ENCODE results near the gene CAST.

GRCh38 chr5:96671441-96671840, 9.3 kb downstream of the CAST start:
- TF ChIP-seq POLR2A (IDR thresholded peaks at IDR 0.05): no peak
- TF ChIP-seq, protein P1, sequence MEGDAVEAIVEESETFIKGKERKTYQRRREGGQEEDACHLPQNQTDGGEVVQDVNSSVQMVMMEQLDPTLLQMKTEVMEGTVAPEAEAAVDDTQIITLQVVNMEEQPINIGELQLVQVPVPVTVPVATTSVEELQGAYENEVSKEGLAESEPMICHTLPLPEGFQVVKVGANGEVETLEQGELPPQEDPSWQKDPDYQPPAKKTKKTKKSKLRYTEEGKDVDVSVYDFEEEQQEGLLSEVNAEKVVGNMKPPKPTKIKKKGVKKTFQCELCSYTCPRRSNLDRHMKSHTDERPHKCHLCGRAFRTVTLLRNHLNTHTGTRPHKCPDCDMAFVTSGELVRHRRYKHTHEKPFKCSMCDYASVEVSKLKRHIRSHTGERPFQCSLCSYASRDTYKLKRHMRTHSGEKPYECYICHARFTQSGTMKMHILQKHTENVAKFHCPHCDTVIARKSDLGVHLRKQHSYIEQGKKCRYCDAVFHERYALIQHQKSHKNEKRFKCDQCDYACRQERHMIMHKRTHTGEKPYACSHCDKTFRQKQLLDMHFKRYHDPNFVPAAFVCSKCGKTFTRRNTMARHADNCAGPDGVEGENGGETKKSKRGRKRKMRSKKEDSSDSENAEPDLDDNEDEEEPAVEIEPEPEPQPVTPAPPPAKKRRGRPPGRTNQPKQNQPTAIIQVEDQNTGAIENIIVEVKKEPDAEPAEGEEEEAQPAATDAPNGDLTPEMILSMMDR (IDR thresholded peaks at IDR 0.05): no peak
- TF ChIP-seq EP300 (IDR thresholded peaks at IDR 0.05): no peak
- no peak for TF ChIP-seq POLR2AphosphoS5 (IDR thresholded peaks at IDR 0.05)

All from suprapubic skin (tissue), 4 donors.